HG02981 (cell line): ENCODE measurements around the gene SLC44A5.
"Not testable (repeated sequence)": the region's sequence is repeated elsewhere in the genome, so short reads cannot be mapped to it uniquely, and the experiment has no call there.

Experiments used
- ATAC-seq: cut with Tn5 transposase; IDR thresholded peaks from one replicate; pipeline ENCODE4 v1.9.1; 2021; ENCODE audit warnings: mild to moderate bottlenecking, moderate library complexity; ENCODE audit not compliant: unreplicated experiment

SLC44A5 gene

DNA sequence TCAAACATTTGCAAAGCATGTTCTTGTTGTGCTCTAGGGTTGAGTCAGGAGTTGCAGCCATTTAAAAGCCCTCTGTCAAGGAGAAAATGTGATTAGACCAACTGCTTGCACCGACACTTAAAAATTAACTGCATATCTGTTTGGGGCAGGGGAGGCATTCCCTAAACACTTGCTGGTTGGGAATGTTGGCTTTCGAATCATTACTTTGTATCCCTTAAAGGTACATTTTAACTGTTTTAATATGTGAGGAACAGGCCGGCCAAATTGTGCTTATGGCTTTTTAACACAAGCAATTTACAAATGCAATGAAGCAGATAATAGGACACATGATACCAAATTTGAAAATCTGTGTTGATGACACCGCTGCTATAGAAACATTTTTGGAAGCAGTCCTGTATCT is 317.6 kb downstream of the SLC44A5 start:
- ATAC-seq, result no peak

DNA sequence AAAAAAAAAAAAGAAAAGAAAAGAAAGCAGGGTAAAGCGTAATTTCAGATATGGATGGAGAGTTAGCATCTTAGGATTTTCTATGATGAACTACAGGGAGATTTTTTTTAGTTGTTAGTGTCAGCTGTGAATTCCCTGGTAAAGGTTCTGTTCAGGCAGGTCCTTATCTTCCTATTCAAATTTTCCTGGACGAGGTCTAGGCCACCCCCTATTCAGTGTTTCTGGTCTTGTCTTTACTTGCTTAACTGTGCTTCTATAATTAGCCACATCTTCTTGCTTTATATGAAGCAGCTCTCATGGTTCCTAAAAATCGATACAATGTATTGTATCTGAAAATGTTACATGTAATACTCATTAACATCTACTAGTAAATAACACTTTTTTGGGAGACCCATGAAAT is 318.9 kb downstream of the SLC44A5 start:
- ATAC-seq, result no peak

DNA sequence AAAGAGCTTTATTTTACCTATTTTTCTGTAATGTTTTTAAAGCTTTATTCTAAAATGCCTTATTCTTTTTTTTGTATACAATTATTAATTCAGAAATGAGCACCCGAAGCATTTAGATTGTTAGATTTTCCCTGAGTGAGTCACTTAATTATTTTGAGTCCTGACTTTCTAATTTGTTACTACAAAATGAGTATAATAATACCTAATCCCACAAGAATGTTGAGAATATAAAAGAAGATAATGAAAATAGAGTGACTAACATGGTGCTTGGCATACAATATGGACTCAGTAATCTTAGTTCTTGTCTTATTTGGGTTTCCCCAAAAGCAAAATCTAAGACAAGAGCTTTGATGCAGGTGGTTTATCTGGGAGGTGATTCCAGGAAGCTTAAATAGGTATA is 334.5 kb downstream of the SLC44A5 start:
- no peak for ATAC-seq

DNA sequence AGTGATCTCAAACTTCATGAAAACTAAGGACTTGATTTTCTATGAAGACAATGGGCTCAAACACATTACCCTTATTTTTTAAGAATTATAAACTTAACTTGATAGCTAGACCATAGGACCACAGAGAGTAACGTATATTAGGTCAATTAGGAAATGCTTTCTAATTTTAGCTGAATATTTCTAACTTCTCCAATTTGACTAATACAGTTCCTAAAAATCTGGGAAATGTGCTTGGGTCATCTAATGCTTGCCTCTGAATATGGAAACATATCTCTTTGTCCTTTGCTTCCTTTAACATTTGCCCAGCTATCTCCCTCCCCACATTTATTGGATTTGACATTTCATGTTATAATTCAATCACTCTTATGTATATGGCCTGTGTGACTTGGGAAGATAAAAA is 335.3 kb downstream of the SLC44A5 start:
- no peak for ATAC-seq

DNA sequence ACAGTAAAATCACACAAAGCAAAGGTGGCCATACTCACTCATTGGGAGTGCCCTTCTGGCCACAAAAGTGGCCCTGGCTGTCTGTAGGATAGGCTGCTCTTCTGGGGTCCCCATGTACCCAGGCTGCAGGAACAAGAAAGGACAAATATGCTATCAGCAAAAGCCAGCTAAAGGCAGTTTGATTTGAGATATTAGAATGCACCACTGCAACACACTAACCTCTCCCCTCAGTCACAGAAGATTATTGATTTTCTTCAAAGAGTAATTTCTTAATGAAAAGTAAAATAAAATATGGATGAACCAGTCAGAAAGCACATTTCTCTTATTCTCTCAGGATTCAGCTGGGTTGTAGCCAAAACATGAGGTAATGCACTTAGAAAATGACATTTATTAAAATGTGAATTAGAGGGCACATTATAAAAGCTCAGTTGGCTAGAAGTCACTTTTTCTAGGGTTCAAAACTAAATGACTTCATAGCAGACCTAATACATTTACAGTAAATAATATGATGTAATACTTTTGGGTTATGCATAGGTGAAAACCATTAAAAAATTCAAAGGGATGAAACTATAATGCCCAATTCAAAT is 335.9 kb downstream of the SLC44A5 start:
- ATAC-seq, result no peak

DNA sequence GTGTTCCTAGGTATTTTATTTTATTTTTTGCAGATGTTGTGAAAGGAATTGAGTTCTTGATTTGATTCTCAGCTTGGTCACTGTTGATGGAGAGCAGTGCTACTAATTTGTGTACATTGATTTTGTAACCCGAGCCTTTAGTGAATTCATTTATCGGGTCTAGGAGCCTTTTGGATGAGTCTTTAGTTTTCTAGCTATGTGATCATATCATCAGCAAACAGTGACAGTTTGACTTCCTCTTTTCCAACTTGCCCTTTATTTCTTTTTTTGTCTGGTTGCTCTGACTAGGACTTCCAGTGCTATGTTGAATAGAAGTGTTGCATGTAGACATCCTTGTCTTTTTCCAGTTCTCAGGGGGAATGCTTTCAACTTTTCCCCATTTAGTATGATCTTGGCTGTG is 337.8 kb downstream of the SLC44A5 start:
- no peak for ATAC-seq

DNA sequence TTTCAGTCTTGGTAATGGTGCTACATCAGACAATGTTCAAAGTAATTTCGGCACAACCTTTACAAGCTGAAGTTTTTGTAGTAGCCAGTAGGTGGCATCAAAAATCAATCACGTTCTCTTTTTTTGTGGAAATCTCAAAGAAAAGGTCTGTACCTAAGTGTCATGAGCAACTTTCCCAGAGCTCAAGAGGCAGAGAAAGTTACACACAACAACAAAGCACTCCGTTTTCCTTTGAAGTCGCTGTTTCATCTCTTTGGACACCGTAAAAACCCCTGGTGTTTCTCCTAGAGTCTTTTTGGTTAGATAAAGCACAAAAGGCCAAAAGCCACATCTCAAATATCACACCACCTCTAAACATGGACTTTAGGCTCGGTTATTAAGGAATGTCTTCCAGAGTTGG is 345.1 kb downstream of the SLC44A5 start:
- ATAC-seq, result peak; percentile 78

DNA sequence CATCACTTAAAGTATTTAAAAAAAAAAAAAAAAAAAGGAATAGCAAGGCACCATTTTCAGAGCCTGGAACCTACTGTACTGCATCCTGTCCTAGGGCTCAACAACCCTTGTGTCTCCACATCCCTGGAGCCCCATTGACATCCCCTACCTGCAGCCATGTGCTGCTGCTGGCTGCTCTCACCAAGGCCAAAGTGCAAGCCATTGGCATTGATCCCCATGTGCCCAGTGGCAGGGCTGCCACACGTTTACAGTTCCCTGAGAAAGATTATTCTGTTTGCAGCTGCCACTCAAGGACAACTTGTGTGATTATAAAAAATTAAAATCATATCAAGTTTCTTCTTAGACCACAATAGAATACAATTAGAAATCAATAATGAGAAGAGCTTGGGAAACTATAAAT is 346.8 kb downstream of the SLC44A5 start:
- no peak for ATAC-seq

DNA sequence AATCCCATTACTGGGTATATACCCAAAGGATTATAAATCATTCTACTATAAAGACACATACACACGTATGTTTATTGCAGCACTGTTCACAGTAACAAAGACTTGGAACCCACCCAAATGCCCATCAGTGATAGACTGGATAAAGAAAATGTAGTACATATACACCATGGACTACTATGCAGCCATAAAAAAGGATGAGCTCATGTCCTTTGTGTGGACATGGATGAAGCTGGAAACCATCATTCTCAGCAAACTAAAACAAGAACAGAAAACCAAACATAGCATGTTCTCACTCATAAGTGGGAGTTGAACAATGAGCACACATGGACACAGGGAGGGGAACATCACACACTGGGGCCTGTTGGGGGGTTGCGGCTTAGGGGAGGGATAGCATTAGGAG is 347.3 kb downstream of the SLC44A5 start:
- ATAC-seq, result not testable (repeated sequence)

DNA sequence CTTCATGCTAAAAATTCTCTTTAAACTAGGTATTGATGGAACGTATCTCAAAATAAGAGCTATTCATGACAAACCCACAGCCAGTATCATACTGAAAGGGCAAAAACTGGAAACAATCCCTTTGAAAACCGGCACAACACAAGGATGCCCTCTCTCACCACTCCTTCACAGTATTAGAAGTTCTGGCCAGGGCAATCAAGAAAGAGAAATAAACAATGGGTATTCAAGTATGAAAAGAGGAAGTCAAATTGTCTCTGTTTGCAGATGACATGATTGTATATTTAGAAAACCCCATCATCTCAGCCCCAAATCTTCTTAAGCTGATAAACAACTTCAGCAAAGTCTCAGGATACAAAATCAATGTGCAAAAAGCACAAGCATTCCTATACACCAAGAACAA is 349.0 kb downstream of the SLC44A5 start:
- not testable (repeated sequence) for ATAC-seq

DNA sequence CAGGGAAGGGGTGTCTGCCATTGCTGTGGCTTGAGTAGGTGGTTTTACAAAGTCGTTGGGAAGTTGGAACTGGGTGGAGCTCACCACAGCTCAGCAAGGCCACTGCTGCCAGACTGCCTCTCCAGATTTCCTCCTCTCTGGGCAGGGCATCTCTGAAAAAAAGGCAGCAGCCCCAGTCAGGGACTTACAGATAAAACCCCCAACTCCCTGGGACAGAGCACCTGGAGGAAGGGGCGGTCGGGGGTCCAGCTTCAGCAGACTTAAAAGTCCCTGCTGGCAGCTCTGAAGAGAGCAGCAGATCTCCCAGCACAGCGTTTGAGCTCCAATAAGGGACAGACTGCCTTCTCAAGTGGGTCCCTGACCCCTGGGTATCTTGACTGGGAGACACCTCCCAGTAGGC is 352.6 kb downstream of the SLC44A5 start:
- no peak for ATAC-seq

DNA sequence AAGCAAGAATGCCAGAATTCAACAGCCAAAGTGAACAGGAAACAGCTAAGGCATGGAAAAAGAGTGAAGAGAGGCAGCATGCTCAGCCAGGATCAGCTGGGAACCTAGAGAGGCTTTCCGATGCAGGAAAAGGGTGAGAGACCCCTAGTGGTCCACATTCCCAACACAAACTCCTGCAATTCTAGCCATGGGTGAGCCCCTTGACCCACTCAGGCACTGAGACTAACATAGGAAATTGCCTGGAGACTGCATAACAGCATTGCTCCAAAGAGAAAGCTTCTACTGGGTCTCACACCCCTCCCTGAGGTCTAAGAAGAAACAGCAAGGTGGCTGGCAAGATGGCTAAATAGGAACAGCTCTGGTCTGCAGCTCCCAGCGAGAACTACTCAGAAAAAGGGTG is 353.5 kb downstream of the SLC44A5 start:
- no peak for ATAC-seq

DNA sequence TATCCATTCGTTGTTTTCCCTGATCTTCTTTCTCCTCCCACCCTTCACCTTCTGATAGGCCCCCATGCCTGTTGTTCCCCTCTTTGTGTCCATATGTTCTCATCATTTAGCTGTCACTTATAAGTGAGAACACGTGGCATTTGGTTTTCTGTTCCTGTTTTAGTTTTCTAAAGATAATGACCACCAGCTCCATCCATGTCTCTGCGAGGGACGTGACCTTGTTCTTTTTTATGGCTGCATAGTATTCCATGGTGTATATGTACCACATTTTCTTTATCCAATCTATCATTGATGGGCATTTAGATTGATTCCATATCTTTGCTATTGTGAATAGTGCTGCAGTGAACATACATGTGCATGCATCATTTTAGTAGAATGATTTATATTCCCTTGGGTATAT is 360.8 kb downstream of the SLC44A5 start:
- not testable (repeated sequence) for ATAC-seq

DNA sequence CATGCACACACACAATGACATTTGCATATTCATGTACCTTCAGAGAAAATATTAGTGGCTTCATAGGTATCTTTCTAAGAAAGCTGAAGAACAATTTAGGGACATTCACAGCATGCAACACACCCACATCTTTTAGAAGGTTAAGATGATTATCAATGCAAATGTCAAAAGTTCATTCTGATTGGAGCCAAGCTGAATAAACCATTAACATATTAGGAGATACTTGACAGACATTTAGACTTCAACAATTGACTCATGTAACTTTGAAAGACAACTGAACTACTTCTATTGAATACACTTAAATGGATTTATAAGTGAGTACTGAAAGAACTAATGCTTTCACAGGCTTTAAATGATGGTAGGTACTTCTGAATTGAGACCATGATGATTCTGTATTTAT is 365.7 kb downstream of the SLC44A5 start:
- no peak for ATAC-seq

DNA sequence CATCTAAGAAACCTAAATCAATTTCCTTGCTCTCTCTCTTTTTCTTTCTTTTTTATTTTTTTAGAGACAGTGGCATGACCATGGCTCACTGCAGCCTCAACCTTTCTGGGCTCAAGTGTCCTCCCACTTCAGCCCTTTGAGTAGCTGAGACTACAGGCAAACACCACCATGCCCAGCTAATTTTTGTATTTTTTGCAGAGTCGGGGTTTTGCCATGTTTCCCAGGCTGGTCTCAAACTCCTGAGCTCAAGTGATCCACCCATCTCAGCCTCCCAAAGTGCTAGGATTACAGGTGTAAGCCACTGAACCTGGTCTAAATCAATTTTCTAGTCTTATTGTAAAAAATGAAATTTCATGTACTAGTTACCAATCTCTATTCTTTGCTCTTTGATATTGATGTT is 367.8 kb downstream of the SLC44A5 start:
- no peak for ATAC-seq

DNA sequence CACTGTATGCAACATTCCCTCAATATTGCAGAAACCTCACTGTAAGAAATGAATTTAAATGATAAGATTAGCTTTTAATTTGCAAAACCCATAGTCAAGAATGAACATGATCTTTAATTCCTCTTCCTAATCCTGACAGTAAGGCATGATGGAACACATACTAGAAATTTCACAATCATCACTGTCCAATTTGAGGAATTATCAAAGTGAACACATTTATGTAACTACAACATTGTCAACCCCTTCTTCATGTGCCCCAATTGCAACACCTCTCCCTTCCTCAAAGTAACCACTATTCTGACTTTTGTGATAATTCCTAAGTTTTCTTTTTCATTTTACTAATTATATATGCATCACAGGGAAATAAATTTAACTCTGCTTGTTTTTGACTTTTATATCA is 373.6 kb downstream of the SLC44A5 start:
- ATAC-seq, result no peak

DNA sequence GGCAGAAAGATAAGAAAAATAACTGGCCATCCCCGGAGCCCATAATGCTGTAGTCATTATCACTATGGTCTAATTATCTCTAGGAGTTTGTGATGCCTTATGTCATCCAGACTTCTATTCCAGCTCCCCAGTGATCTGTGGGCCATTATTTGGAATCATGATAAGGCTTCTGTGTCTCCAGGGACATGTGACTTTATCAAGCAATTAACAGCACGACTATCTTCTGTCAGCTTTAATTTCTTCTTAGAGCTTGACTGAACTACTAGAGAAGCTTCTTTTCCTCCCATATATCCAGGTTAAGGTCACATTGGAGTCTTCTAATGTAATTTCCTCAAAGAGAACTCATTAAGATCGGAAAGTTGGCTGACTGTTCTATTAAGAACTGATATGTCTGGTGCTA is 376.4 kb downstream of the SLC44A5 start:
- no peak for ATAC-seq

DNA sequence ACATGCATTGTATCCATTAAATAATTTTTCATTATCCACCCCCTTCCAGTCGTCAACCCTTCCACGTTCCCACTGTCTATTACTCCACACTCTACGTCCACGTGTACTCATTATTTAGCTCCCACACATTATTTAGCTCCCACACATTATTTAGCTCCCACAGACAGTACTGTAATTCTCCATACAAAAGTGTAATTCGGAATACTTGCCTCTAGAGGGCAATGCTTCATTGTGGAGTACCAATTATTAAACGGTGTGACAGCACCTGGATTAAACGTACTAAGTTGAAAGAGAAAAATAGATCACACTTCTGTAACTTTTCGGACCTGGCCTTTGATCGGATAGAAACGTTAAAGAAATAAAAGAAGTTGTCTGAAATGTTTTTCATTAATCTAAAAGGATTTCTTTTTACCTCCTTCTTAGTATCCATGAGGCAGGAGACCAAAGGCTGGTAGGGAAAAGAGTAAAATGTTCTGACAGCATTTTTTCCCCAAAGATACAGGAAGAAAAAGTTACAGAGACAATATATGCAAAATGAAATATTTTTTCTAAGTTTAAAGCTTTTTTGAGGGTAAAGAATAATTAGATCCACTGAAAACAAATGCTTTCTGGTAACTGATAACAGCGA is 377.5 kb downstream of the SLC44A5 start:
- ATAC-seq, result peak; percentile 94

DNA sequence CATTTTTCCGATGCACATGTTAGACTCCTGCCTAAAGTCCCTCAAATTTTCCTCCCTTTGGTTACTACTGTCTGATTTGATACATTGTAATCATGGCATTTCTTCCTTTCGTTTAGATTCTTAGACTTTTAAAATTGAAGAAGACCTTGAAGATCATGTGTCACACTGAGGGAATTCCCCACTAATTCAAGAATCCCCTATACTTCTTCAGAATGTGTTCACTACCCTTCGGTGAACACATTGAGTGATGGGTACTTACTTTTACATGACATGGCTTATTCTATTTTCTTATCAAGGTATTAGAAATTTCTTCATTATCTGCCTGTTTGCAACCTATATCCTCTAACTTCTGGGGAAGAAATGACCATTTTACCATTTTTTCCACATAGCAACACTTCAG is 390.8 kb downstream of the SLC44A5 start:
- ATAC-seq, result no peak

DNA sequence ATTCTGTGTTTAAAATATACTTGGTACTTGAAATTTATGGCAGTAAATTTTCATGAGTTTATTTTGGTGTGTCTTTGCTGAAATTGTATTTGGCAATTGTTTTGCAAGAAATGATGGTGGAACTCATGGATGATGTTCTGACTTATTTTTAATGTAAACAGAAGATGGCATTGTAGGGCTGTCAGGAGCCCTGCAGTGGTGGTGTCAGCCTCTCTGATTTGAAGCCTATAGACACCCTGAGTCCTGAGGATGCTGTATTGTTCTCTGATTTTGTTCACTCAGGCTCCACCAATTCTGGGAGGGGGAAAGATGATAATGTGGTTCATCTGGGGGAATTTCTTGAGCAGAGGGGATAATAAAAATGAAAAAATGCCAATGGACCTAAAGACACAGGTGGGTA is 396.9 kb downstream of the SLC44A5 start:
- ATAC-seq, result no peak

DNA sequence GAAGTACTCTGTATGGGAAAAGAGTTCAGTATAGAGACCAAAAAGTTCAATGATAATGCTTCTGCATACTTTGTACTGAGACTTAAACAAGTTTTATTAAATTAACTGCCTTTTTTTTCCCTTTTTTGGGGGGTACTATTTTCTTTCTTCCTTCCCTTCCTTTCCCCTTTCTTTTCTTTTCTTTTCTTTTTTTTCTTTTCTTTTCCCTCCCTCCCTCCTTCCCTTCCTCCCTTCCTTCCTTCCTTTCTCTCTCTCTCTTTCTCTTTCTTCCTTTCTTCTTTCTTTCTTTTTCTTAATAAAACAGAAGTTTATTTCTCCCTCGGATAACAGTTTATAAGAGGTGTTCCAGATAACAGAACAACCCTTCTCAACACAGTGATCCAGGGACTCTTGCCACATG is 399.3 kb downstream of the SLC44A5 start:
- no peak for ATAC-seq

DNA sequence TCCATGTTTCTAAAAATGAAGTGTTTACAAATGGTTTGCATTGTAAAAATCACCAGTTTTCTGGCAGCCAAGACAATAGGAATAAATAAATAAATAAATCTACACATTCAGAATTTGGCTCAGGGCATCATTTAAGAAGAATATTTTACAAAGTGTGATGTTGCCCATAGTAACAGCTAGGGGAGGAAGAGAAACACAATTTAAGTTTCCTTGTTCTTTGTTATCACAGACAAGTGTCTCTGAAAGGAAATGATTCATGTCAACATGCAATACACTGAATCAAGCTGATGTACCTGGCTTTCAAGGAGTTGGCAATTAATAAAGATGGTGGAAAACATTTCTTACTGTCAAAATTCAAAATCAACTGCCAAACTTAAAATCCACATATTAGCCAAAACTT is 402.1 kb downstream of the SLC44A5 start:
- ATAC-seq, result no peak
